Hematopoietic multipotent progenitor cell treated with erythropoietin and hydrocortisone succinate and interleukin-3 and kit ligand, for 4 days (in vitro differentiated cells): Measurements from ENCODE around the gene NAA25.

ENCODE experiments used
- DNase-seq: peaks from one replicate; pipeline ENCODE4 v3.0.0-alpha.2; 2015

NAA25 gene

DNA sequence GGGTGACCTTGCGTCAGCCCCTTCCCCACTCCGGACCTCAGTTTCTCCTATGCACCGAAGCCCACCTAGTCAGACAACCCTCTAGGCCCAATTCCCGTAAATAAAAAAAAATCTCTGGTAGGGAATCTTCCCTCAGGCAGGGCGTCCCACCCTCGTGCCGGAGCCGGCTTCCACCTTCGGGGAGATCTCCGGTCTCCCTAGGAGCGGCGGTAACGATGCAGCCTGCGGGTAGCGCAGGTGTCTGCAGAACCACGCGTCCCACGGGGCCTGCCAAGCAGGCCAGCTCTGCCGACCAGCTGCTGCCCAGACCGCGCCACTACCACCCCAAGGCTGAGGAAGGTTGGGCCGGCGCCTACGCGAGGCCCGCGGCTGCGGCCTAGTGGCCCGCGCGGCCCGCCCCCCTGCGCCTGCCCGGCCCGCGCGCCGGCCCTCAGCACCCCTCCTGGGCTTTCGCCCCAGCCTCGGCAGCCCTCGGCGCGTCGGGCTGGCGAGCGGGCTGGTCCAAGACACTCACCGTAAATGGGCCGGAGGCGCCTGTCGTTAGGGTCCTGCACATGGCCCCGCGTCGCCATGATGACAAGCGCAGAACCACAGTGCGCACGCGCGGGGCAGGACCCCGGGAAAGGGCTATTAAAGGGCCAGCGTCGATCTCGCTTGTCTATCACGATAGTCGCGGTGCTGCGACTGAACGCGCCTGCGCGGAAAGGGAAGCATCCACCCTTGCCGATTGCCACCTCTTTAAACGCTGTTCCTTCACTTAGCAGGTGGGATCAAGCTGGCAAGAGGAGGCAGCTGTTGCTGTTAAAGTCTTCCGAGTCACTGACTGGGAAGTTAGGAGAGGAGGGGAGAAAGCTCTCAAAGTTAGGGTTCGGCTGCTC, at the start of gene NAA25:
NAA25 (minus strand) TSS at position 582 of the 878 bp plus-strand sequence; CDS start at position 572, 10 bp downstream.
- peak; percentile 96 for DNase-seq

DNA sequence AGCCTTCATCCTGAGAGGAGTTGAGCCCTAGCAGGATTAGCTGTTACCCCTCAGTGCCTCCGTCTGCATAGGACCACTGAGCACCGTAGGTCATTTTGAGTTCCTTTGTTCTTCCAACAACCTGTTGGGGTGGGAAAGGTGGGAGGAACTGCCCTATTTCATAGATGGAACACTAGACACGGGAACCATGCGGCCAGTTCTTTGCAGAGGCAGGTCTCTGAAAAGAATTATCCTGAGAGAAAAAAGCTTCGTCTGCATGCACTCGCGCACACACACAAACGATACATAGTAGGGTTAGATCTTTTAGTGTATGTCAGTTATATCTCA, 45.3 kb upstream of the NAA25 start:
- DNase-seq: no peak

- DNase-seq: no peak
These were observed 44.8 kb upstream of the NAA25 start for GRCh38 chr12:112153181-112153892.

DNA sequence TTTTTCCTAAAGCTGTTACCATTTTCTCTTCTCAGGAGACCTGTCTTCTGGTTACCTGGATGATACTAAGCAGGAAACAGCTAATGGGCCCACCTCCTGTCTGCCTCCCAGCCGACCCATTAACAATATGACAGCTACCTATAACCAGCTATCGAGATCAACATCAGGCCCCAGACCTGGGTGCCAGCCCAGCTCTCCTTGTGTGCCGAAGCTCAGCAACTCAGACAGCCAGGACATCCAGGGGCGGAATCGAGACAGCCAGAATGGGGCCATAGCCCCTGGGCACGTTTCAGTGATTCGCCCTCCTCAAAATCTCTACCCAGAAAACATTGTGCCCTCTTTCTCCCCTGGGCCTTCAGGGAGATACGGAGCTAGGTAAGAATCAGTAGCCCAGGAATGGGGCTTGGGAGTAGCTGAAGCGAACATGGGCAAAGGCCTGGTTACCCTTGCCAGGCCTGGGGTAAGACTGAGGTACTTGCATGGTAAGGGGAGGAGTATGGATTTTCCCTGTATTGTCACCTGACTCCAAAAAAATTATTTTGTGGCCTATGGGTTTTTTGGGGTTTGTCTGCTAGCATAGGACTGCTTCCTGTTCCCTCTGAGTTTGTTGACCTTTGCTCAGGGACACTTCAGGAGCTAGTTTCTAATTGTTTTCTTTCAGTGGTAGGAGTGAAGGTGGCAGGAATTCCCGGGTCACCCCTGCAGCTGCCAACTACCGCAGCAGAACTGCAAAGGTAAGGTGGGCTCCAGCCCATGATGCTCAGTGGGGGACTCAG, 43.4 kb upstream of the NAA25 start:
- DNase-seq: no peak

DNA sequence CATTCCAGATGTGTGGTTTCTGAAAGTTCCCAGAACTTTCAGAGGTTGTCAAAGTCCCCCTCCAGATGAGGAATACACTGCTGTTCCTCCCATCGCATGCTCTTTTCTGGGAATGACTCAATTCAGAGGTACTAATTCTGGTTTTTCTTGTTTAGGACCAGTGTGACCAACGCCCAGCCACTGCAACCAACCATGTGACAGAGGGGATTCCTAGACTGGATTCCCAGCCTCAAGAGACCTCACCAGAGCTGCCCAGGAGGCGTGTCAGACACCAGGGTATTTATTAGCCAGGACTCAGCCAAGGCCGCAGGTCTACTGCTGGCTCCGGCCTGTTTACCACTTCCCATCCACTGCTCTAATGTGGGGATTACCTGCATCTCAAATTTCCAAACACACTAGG, 41.0 kb upstream of the NAA25 start:
- DNase-seq: no peak

- peak; percentile 10 for DNase-seq
These were observed 39.5 kb upstream of the NAA25 start for GRCh38 chr12:112148031-112148513.

DNA sequence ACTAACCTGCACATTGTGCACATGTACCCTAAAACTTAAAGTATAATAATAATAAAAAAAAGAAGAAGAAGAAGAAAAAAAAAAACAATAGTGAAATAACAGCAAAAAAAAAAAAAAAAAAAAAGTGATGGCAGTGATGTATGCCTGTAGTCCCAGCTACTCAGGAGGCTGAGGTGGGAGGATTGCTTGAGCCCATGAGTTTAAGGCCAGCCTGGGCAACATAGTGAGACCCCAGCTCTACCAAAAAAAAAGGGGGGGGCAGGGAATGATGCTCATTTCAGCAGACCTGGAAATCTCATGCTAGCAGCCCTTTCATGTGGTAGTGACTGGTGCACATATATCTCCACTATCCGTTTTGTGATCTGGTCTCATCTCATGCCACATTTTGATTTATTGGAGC, 37.5 kb upstream of the NAA25 start:
- no peak for DNase-seq

GRCh38 chr12:112140728-112141127, 32.1 kb upstream of the NAA25 start:
- DNase-seq: peak; percentile 46

- DNase-seq: no peak
These were observed 26.1 kb upstream of the NAA25 start for GRCh38 chr12:112134731-112135130.

- no peak for DNase-seq
These were observed 24.8 kb upstream of the NAA25 start for GRCh38 chr12:112133418-112133817.

- no peak for DNase-seq
These were observed 23.1 kb upstream of the NAA25 start for GRCh38 chr12:112131686-112132085.

GRCh38 chr12:112130441-112130998, 21.9 kb upstream of the NAA25 start:
- DNase-seq: peak; percentile 82

GRCh38 chr12:112126911-112127310, 18.3 kb upstream of the NAA25 start:
- no peak for DNase-seq

- peak; percentile 16 for DNase-seq
These were observed 17.4 kb upstream of the NAA25 start for GRCh38 chr12:112126000-112126438.

GRCh38 chr12:112125250-112125999, 16.8 kb upstream of the NAA25 start, which contains the start of gene TRAFD1:
TSS of gene TRAFD1 (plus strand) at chr12:112125560. CDS start at chr12:112130523, 4,963 bp downstream.
- DNase-seq: peak; percentile 99

DNA sequence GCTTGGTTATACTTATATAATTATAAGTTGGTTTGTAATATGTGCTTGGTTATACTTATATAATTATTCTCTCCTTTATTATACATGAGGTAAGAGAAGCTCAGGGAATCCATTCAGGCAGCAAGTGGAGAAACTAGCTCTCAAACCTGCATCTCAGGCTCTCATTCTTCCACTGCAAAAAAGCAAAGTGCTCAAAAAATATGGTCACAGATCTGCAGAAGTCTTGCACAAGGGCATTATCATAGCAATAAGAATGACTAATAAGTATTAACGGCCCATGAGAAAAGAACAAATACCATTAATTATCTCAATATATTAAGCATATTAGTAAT, 16.3 kb upstream of the NAA25 start:
- DNase-seq: no peak

GRCh38 chr12:112122823-112123690, 14.5 kb upstream of the NAA25 start:
- no peak for DNase-seq

- no peak for DNase-seq
These were observed 13.4 kb upstream of the NAA25 start for GRCh38 chr12:112121780-112122565.

- DNase-seq: no peak
These were observed 9.1 kb upstream of the NAA25 start for GRCh38 chr12:112117685-112118084.
